DND-41 (cell line): ENCODE measurements around the gene EGFL8.

Experiments used
- CTCF ChIP-seq: IDR thresholded peaks from 2 replicates; pipeline ENCODE4 v1.5.1; 2012; ENCODE audit warnings: borderline replicate concordance, low read length, moderate library complexity, mild to moderate bottlenecking; ENCODE audit not compliant: poor library complexity, severe bottlenecking; ENCODE audit errors: extremely low read depth
- EZH2 ChIP-seq: IDR thresholded peaks from 3 replicates; pipeline ENCODE4 v1.6.1; 2012; ENCODE audit warnings: borderline replicate concordance, low read depth, mild to moderate bottlenecking, moderate library complexity, low read length, inconsistent platforms; ENCODE audit not compliant: severe bottlenecking

DNA sequence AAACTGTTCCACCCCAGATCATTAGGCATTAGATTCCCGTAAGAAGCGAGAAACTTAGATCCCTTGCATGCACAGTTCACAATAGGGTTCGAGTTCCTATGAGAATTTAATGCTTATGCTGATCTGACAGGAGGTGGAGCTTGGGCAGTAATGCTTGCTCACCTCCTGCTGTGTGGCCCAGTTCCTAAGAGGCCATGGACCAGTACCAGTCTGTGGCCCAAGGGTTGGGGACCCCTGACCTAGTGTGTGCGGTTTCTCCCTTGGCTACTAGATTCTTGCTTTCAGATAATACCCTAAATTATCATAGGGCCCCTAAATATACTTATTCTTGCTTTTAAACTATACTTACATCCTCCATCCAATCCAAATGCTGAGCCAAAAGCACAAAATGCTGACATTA is 30.0 kb downstream of the EGFL8 start:
- no peak for TF ChIP-seq CTCF
- no peak for TF ChIP-seq EZH2
